A673 (cell line): Measurements from ENCODE around the gene LCN1. TPM values are rescaled to one million over a fixed set of nuclear protein-coding genes. Genes with fewer than 3 reads are reported as not detected.

Experiments
- BruUV-seq: library from RNA; stranded (reverse); fragments of 400-500 nt; replicated peaks from 2 replicates; lab custom pipeline; 2021; lab: Mats Ljungman, UMichigan
- CTCF ChIA-PET: fragments of 300-600 bp; sonication (Branson Sonifier 250); formaldehyde crosslinking; loops from one replicate; lab custom pipeline; 2022; ENCODE audit warnings: antibody characterized with exemption; lab: Charles Lee
- POLR2A ChIA-PET: fragments of 300-600 bp; sonication (Branson Sonifier 250); formaldehyde crosslinking; loops from one replicate; lab custom pipeline; 2022; ENCODE audit warnings: antibody characterized with exemption; ENCODE audit not compliant: low non-redundant PET; lab: Charles Lee
- DNase-seq: peaks from one replicate; pipeline ENCODE4 v3.0.0-alpha.2; 2015; ENCODE audit warnings: low spot score
- H3K27ac ChIP-seq: fragments of 200-600 bp; sonication (generic); 2 replicates; pipeline ENCODE4 v1.5.1; 2016; ENCODE audit warnings: mixed run types, low read depth, mild to moderate bottlenecking, mixed read lengths, antibody characterized with exemption, low read length; ENCODE audit not compliant: poor library complexity, severe bottlenecking
- H3K27me3 ChIP-seq: fragments of 200-600 bp; sonication (generic); replicated peaks from 2 replicates; pipeline ENCODE4 v1.6.1; 2017; ENCODE audit warnings: mixed run types, low read depth, mild to moderate bottlenecking, mixed read lengths, antibody characterized with exemption, low read length; ENCODE audit not compliant: insufficient read depth, poor library complexity
- H3K36me3 ChIP-seq: fragments of 200-600 bp; sonication (generic); 2 replicates; pipeline ENCODE4 v1.6.1; 2016; ENCODE audit warnings: mixed run types, mild to moderate bottlenecking, mixed read lengths, antibody characterized with exemption, low read length; ENCODE audit not compliant: insufficient read depth, poor library complexity, severe bottlenecking
- H3K4me1 ChIP-seq: fragments of 200-600 bp; sonication (generic); 2 replicates; pipeline ENCODE4 v1.6.1; 2017; ENCODE audit warnings: mixed run types, mild to moderate bottlenecking, mixed read lengths, antibody characterized with exemption, low read length; ENCODE audit not compliant: insufficient read depth, poor library complexity, severe bottlenecking
- H3K4me3 ChIP-seq: fragments of 200-600 bp; sonication (generic); 2 replicates; pipeline ENCODE4 v1.5.1; 2016; ENCODE audit warnings: low read depth, mixed run types, mild to moderate bottlenecking, mixed read lengths, low read length; ENCODE audit not compliant: poor library complexity, severe bottlenecking
- H3K9me3 ChIP-seq: fragments of 200-600 bp; sonication (generic); 2 replicates; pipeline ENCODE4 v1.6.1; 2016; ENCODE audit warnings: mixed run types, low read depth, mild to moderate bottlenecking, mixed read lengths, antibody characterized with exemption, low read length; ENCODE audit not compliant: poor library complexity, severe bottlenecking
- CTCF ChIP-seq: fragments of 300-800, 200-600 bp; sonication (generic); conservative IDR thresholded peaks from 2 replicates; pipeline ENCODE4 v1.5.1; 2017; ENCODE audit warnings: low read depth, mild to moderate bottlenecking, antibody characterized with exemption, low read length, moderate library complexity, mixed read lengths
- EZH2 ChIP-seq: fragments of 200-600 bp; sonication (generic); IDR thresholded peaks from 2 replicates; pipeline ENCODE4 v1.6.1; 2017; ENCODE audit warnings: borderline replicate concordance, low read depth, mild to moderate bottlenecking, mixed read lengths, antibody characterized with exemption, low read length; ENCODE audit not compliant: poor library complexity, severe bottlenecking
- intact Hi-C: fragments of 100-400 bp; cut with micrococcal nuclease; formaldehyde crosslinking; loops from one replicate; pipeline ENCODE4 v1.10.0; 2022; ENCODE audit not compliant: unreplicated experiment
- total RNA-seq: library from RNA; stranded (reverse); gene quantifications from 2 replicates; pipeline ENCODE4 v1.2.3, GENCODE V29; 2021

Gene LCN1
- total RNA-seq, 1 experiment from 2014 or later = not detected

- DNase-seq = no peak
- BruUV-seq = no TSS peak
- Histone ChIP-seq H3K27ac (no peak overlapping the region), H3K4me1 (peaks cover 4% of the 10 kb centered on the region), H3K4me3 (no peak overlapping the region), H3K9me3 (no peaks in the 10 kb centered on the region), H3K36me3 (no peaks in the 10 kb centered on the region), H3K27me3 (no peaks in the 10 kb centered on the region)
- TF ChIP-seq CTCF (no peak), EZH2 (no peak)
- POLR2A ChIA-PET = no interaction called here
- CTCF ChIA-PET = no interaction called here
- intact Hi-C loops = no loop called here
Measured at GRCh38 chr9:135485385-135485784, 35.9 kb upstream of the LCN1 start.

- no TSS peak for BruUV-seq
- ChIA-PET POLR2A (no interaction called here), CTCF (no interaction called here)
- Histone ChIP-seq H3K9me3 (no peaks in the 10 kb centered on the region), H3K27me3 (no peaks in the 10 kb centered on the region), H3K27ac (no peak overlapping the region), H3K4me3 (no peak overlapping the region), H3K4me1 (peaks cover under 1% of the 10 kb centered on the region), H3K36me3 (no peaks in the 10 kb centered on the region)
- DNase-seq = no peak
- intact Hi-C loops = no loop called here
- TF ChIP-seq EZH2 (no peak), CTCF (0 out of 2 replicates have a peak, but pooled peaks have one; percentile 9)
Measured at GRCh38 chr9:135485832-135486231, 35.4 kb upstream of the LCN1 start.

GRCh38 chr9:135486267-135487065, 34.8 kb upstream of the LCN1 start:
- POLR2A ChIA-PET = no interaction called here
- BruUV-seq = no TSS peak

More at GRCh38 chr9:135486267-135487065, 34.8 kb upstream of the LCN1 start:
- CTCF ChIA-PET = no interaction called here
- no peaks in the 10 kb centered on the region for H3K9me3 ChIP-seq
- no peak overlapping the region for H3K4me3 ChIP-seq
- H3K36me3 ChIP-seq = no peaks in the 10 kb centered on the region
- H3K4me1 ChIP-seq = no peaks in the 10 kb centered on the region
- H3K27ac ChIP-seq = no peak overlapping the region
- no peaks in the 10 kb centered on the region for H3K27me3 ChIP-seq
- TF ChIP-seq EZH2 (no peak), CTCF (no peak)
- intact Hi-C loops = no loop called here
- no peak for DNase-seq
